GM23248 (cell line): ENCODE data around the gene FGF21. TPM values are rescaled to one million over a fixed set of nuclear protein-coding genes. Genes with fewer than 3 reads are reported as not detected.

Experiments used
- DNase-seq: peaks from one replicate; pipeline ENCODE4 v3.0.0-alpha.2; 2015
- H2AFZ ChIP-seq: fragments of 200-600 bp; sonication (generic); 2 replicates; pipeline ENCODE4 v1.6.1; 2016; ENCODE audit warnings: antibody characterized with exemption
- H3F3A ChIP-seq: fragments of 200-600 bp; sonication (generic); 2 replicates; pipeline ENCODE4 v1.6.1; 2016; ENCODE audit warnings: mild to moderate bottlenecking, antibody characterized with exemption, mixed run types; ENCODE audit not compliant: insufficient read depth
- H3K27ac ChIP-seq: fragments of 200-600 bp; sonication (generic); 2 replicates; pipeline ENCODE4 v1.5.1; 2016; ENCODE audit warnings: mild to moderate bottlenecking
- H3K27me3 ChIP-seq: fragments of 200-600 bp; sonication (generic); replicated peaks from 2 replicates; pipeline ENCODE4 v1.6.1; 2016; ENCODE audit warnings: mild to moderate bottlenecking; ENCODE audit not compliant: insufficient read depth
- H3K36me3 ChIP-seq: fragments of 200-600 bp; sonication (generic); 2 replicates; pipeline ENCODE4 v1.6.1; 2016; ENCODE audit warnings: low read depth, mild to moderate bottlenecking
- H3K4me1 ChIP-seq: fragments of 200-600 bp; sonication (generic); 2 replicates; pipeline ENCODE4 v1.6.1; 2016; ENCODE audit warnings: mild to moderate bottlenecking; ENCODE audit not compliant: insufficient read depth
- H3K4me2 ChIP-seq: fragments of 200-600 bp; sonication (generic); one replicate; pipeline ENCODE4 v1.6.1; 2016; ENCODE audit warnings: mild to moderate bottlenecking; ENCODE audit not compliant: unreplicated experiment
- H3K4me3 ChIP-seq: fragments of 200-600 bp; sonication (generic); 2 replicates; pipeline ENCODE4 v1.5.1; 2016; ENCODE audit warnings: mild to moderate bottlenecking
- H3K79me2 ChIP-seq: fragments of 200-600 bp; sonication (generic); 2 replicates; pipeline ENCODE4 v1.6.1; 2016; ENCODE audit warnings: mild to moderate bottlenecking; ENCODE audit not compliant: insufficient read depth
- H3K9ac ChIP-seq: fragments of 200-600 bp; sonication (generic); 2 replicates; pipeline ENCODE4 v1.6.1; 2016; ENCODE audit warnings: mild to moderate bottlenecking
- H3K9me2 ChIP-seq: fragments of 200-600 bp; sonication (generic); 2 replicates; pipeline ENCODE4 v1.6.1; 2016; ENCODE audit warnings: mixed run types, mild to moderate bottlenecking, moderate library complexity; ENCODE audit not compliant: insufficient read depth
- H3K9me3 ChIP-seq: fragments of 200-600 bp; sonication (generic); one replicate; pipeline ENCODE4 v1.6.1; 2017; ENCODE audit warnings: low read depth
- H4K20me1 ChIP-seq: fragments of 200-600 bp; sonication (generic); 2 replicates; pipeline ENCODE4 v1.6.0; 2016; ENCODE audit not compliant: insufficient read depth
- EZH2 ChIP-seq: fragments of 200-600 bp; sonication (generic); IDR thresholded peaks from 2 replicates; pipeline ENCODE4 v1.6.1; 2018; ENCODE audit warnings: antibody characterized with exemption, mild to moderate bottlenecking; ENCODE audit not compliant: insufficient read depth, poor library complexity, severe bottlenecking
- EZH2phosphoT487 ChIP-seq: fragments of 200-600 bp; sonication (generic); IDR thresholded peaks from 2 replicates; pipeline ENCODE4 v1.6.1; 2018; ENCODE audit warnings: antibody characterized with exemption, moderate library complexity, mild to moderate bottlenecking, low read depth; ENCODE audit not compliant: insufficient read depth
- WGBS, 2 experiments: methylation state at CpG; one replicate each; pipeline ENCODE4 v1.1.6; 2015 to 2017; ENCODE audit warnings: low lambda C conversion rate in 2 of 2, low coverage in 1 of 2; ENCODE audit errors: missing lambda C conversion rate in 2 of 2; 5-methylcytosine and 5-hydroxymethylcytosine counted together
- in situ Hi-C: fragments of 300-500 bp; cut with MboI; formaldehyde crosslinking; loops from 2 replicates; pipeline ENCODE4 v1.15.0; 2020
- polyA plus RNA-seq: library from polyadenylated mRNA; unstranded; fragments of >200 nt; fragmentation: Nextera tagmentation; extraction: Ambion mirVana; gene quantifications from 2 replicates; pipeline ENCODE4 v1.2.1, GENCODE V29; 2016
- total RNA-seq: library from RNA; depleted of rRNA; stranded (reverse); fragments of >200 nt; shearing (Covaris generic); gene quantifications from 2 replicates; pipeline ENCODE4 v1.2.3, GENCODE V29; 2014

FGF21 gene
- total and polyA plus RNA-seq, 2 experiments from 2014 or later, result not detected

- H3K9me3 ChIP-seq, result no peaks in the 10 kb centered on the region
- H3K4me1 ChIP-seq, result no peaks in the 10 kb centered on the region
- H3K9me2 ChIP-seq, result no peaks in the 10 kb centered on the region
- no peaks in the 10 kb centered on the region for H4K20me1 ChIP-seq
- 85 to 91% methylated on average over 2 of the region's 2 CpGs for WGBS, 2 experiments
- no peak overlapping the region for H2AFZ ChIP-seq
- no peaks in the 10 kb centered on the region for H3K79me2 ChIP-seq
- H3F3A ChIP-seq, result no peaks in the 10 kb centered on the region
- in situ Hi-C loops, result no loop called here
- H3K4me2 ChIP-seq, result no peak overlapping the region
- H3K4me3 ChIP-seq, result no peak overlapping the region
- H3K27me3 ChIP-seq, result no peaks in the 10 kb centered on the region
- TF ChIP-seq EZH2phosphoT487, result no peak
- TF ChIP-seq EZH2, result no peak
- no peak overlapping the region for H3K9ac ChIP-seq
- no peaks in the 10 kb centered on the region for H3K36me3 ChIP-seq
- DNase-seq, result no peak
- no peak overlapping the region for H3K27ac ChIP-seq
These were observed 47.3 kb downstream of the FGF21 start for GRCh38 chr19:48802623-48803022.

DNA sequence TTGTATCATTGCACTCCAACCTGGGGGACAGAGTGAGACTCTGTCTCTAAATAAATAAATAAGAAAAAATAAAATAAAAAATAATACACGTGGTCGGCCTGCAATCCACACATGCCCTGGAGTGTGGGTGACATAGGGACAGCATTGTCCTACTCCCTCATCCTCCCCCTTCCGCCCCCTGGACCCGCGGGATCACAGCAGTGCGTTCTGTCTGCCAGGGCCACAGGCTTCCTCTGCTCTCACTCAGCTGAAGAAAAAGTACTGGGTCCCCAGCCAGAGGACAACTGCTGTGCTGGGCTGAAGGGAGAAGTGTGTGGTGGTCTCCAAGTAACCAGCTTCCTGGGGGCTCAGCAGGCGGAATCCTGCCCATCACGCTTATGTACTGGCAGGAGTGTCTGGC is 49.2 kb downstream of the FGF21 start:
- in situ Hi-C loops, result no loop called here
- Histone ChIP-seq H3K9me2 (no peaks in the 10 kb centered on the region), H4K20me1 (no peaks in the 10 kb centered on the region), H3K4me2 (no peak overlapping the region), H3K36me3 (no peaks in the 10 kb centered on the region), H3K4me3 (no peak overlapping the region), H3K9me3 (no peaks in the 10 kb centered on the region), H3K27ac (no peak overlapping the region), H3K9ac (no peak overlapping the region), H3F3A (no peaks in the 10 kb centered on the region), H3K4me1 (no peaks in the 10 kb centered on the region), H2AFZ (no peak overlapping the region), H3K79me2 (no peaks in the 10 kb centered on the region), H3K27me3 (no peaks in the 10 kb centered on the region)
- no peak for TF ChIP-seq EZH2phosphoT487
- TF ChIP-seq EZH2, result no peak
- DNase-seq, result no peak
- 87 to 90% methylated on average over 8 of the region's 8 CpGs for WGBS, 2 experiments

GRCh38 chr19:48805452-48805851 is 50.1 kb downstream of the FGF21 start:
- H3K79me2 ChIP-seq, result no peaks in the 10 kb centered on the region
- TF ChIP-seq EZH2, result no peak
- TF ChIP-seq EZH2phosphoT487, result no peak

GRCh38 chr19:48806518-48806817 is 51.1 kb downstream of the FGF21 start:
- H4K20me1 ChIP-seq, result no peaks in the 10 kb centered on the region
- TF ChIP-seq EZH2 (no peak), EZH2phosphoT487 (no peak)
- no peak overlapping the region for H3K4me3 ChIP-seq
- H3K9me3 ChIP-seq, result no peaks in the 10 kb centered on the region
- H3K9ac ChIP-seq, result no peak overlapping the region
- H2AFZ ChIP-seq, result no peak overlapping the region
- H3K27me3 ChIP-seq, result no peaks in the 10 kb centered on the region
- H3K4me1 ChIP-seq, result no peaks in the 10 kb centered on the region
- H3K79me2 ChIP-seq, result no peaks in the 10 kb centered on the region
- H3K4me2 ChIP-seq, result no peak overlapping the region
- H3K27ac ChIP-seq, result no peak overlapping the region
- DNase-seq, result no peak
- no peaks in the 10 kb centered on the region for H3K36me3 ChIP-seq
- in situ Hi-C loops, result no loop called here
- no peaks in the 10 kb centered on the region for H3F3A ChIP-seq
- no peaks in the 10 kb centered on the region for H3K9me2 ChIP-seq
- WGBS, 2 experiments, result 41 to 46% methylated on average over 5 of the region's 5 CpGs

More at GRCh38 chr19:48805452-48805851, 50.1 kb downstream of the FGF21 start:
- Histone ChIP-seq H3K4me2 (no peak overlapping the region), H3K27me3 (no peaks in the 10 kb centered on the region), H4K20me1 (no peaks in the 10 kb centered on the region), H3F3A (no peaks in the 10 kb centered on the region), H3K4me3 (no peak overlapping the region), H3K9me2 (no peaks in the 10 kb centered on the region), H3K9ac (no peak overlapping the region), H3K9me3 (no peaks in the 10 kb centered on the region), H3K4me1 (no peaks in the 10 kb centered on the region), H3K27ac (no peak overlapping the region), H3K36me3 (no peaks in the 10 kb centered on the region), H2AFZ (no peak overlapping the region)
- in situ Hi-C loops, result no loop called here
- WGBS, 2 experiments, result 87% methylated on average over 15 of the region's 15 CpGs; no CpG with 5 or more reads in 1 of the 2 experiments
- no peak for DNase-seq

- H3K27me3 ChIP-seq, result no peaks in the 10 kb centered on the region
- no peak overlapping the region for H3K27ac ChIP-seq
- no peak overlapping the region for H3K9ac ChIP-seq
- H3F3A ChIP-seq, result no peaks in the 10 kb centered on the region
- no peaks in the 10 kb centered on the region for H4K20me1 ChIP-seq
- H3K4me3 ChIP-seq, result no peak overlapping the region
- H3K4me1 ChIP-seq, result no peaks in the 10 kb centered on the region
- no peaks in the 10 kb centered on the region for H3K79me2 ChIP-seq
- H3K4me2 ChIP-seq, result no peak overlapping the region
- no peaks in the 10 kb centered on the region for H3K9me3 ChIP-seq
- no peaks in the 10 kb centered on the region for H3K36me3 ChIP-seq
- 63 to 69% methylated on average over 15 to 17 of the region's 17 CpGs for WGBS, 2 experiments
- H3K9me2 ChIP-seq, result no peaks in the 10 kb centered on the region
- in situ Hi-C loops, result no loop called here
- peak; percentile 73 for DNase-seq
- H2AFZ ChIP-seq, result no peak overlapping the region
- TF ChIP-seq EZH2 (no peak), EZH2phosphoT487 (no peak)
These were observed 51.7 kb downstream of the FGF21 start for GRCh38 chr19:48806818-48807589.
